Gastroesophageal sphincter (tissue), 3 donors: ENCODE measurements around the gene DHX30.

Experiments used
- CTCF ChIP-seq, 4 experiments: fragments of 200-600 bp in 2 of 4; fragments of 450-650 bp in 2 of 4; sonication (generic) in 1 of 4; IDR thresholded peaks; one replicate each; pipeline ENCODE4 v1.5.1; 2017 to 2019; ENCODE audit warnings: antibody characterized with exemption in 4 of 4, mild to moderate bottlenecking in 2 of 4, moderate library complexity in 2 of 4
- EP300 ChIP-seq: sonication (generic); formaldehyde crosslinking; IDR thresholded peaks from one replicate; pipeline ENCODE4 v1.6.1; 2017; ENCODE audit warnings: antibody characterized with exemption, mild to moderate bottlenecking
- POLR2A ChIP-seq, 2 donors: fragments of 450-650 bp; IDR thresholded peaks; one replicate each; pipeline ENCODE4 v1.6.1; 2017; ENCODE audit warnings: antibody characterized with exemption in 2 of 2, mild to moderate bottlenecking in 2 of 2, moderate library complexity in 1 of 2
- POLR2AphosphoS5 ChIP-seq: sonication (generic); formaldehyde crosslinking; IDR thresholded peaks from one replicate; pipeline ENCODE4 v1.6.1; 2017; ENCODE audit warnings: antibody characterized with exemption

- TF ChIP-seq CTCF (IDR thresholded peaks at IDR 0.05) (peak in 3 of 4 experiments; percentile 34 to 41 (median 39)), POLR2A (IDR thresholded peaks at IDR 0.05) (no peak), POLR2AphosphoS5 (no peak), EP300 (no peak)
Observed at GRCh38 chr3:47849699-47850563, 47.0 kb downstream of the DHX30 start.
